Upper lobe of left lung (tissue), 4 donors: ENCODE measurements around the gene CDYL.

Source experiments
- CTCF ChIP-seq, 6 experiments: fragments of 450-650 bp in 4 of 6; fragments of 200-600 bp in 2 of 6; sonication (generic) in 2 of 6; IDR thresholded peaks; one replicate each; pipeline ENCODE4 v1.5.1; 2016 to 2019; ENCODE audit warnings: antibody characterized with exemption in 6 of 6
- EP300 ChIP-seq, 4 donors: sonication (generic); formaldehyde crosslinking; IDR thresholded peaks; one replicate each; pipeline ENCODE4 v1.5.1; 2017; ENCODE audit warnings: antibody characterized with exemption in 4 of 4, control low read depth in 2 of 4
- POLR2A ChIP-seq, 4 donors: fragments of 450-650 bp; IDR thresholded peaks; one replicate each; pipeline ENCODE4 v1.5.1; 2016 to 2017; ENCODE audit warnings: antibody characterized with exemption in 4 of 4, mild to moderate bottlenecking in 2 of 4

- TF ChIP-seq POLR2A (IDR thresholded peaks at IDR 0.05) (no peak), CTCF (IDR thresholded peaks at IDR 0.05) (no peak), EP300 (IDR thresholded peaks at IDR 0.05) (no peak)
Observed at GRCh38 chr6:4935486-4935885, 159.3 kb downstream of the CDYL start.
